ENCODE measurements around the gene CNTFR. TPM values are rescaled to one million over a fixed set of nuclear protein-coding genes. Genes with fewer than 3 reads are reported as not detected.

The CNTFR gene
- total RNA-seq, 1 experiment from 2014 or later, result 0.39 TPM

DNA sequence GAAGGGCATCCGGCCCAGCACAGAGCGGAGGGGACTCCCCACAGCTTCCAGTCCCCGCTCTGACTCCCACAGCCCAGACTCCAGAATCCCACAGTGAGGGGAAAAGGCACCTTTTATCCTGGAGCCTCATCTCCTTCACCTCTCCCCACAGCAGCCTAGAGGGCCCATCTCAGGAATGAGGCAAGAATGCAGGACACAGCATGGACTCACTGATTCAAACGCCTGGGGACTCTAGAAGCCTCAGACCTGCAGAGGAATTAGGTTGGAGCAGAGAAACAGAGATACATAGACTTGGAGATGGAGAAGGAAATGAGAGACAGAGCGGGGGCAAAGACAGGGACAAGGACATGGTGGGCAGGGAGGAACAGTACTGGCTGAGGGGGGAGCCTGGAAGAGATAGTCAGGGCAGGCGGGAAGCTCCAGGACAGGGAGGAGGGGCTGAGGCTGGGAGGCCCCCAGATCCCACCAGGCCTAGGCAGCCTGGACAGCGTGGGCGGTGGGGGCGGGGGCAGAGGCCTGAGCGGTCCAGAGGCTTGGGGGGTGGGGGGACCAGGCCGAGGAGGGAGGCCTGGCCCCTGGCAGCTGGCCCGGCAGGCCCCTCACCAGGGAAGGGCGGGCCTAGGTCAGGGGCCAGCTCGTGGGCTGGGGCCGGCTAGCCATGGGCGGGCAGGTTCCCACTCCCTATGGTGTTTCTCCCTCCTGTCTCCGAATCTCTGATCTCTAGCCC is 15.8 kb downstream of the CNTFR start:
- no peaks in the 10 kb centered on the region for H3K9me3 ChIP-seq
- CTCF ChIA-PET, result no interaction called here
- Mint-ChIP-seq H3K36me3 (ENCODE audit: insufficient read depth, unreplicated experiment) (no peaks in the 10 kb centered on the region), H3K27ac (ENCODE audit: unreplicated experiment) (no peak overlapping the region), H3K4me1 (ENCODE audit: low read depth, unreplicated experiment) (no peaks in the 10 kb centered on the region), H3K9me3 (ENCODE audit: unreplicated experiment) (no peaks in the 10 kb centered on the region), H3K4me3 (ENCODE audit: unreplicated experiment) (no peak overlapping the region), H3K27me3 (ENCODE audit: insufficient read depth, unreplicated experiment) (peaks cover 7% of the 10 kb centered on the region)
- no peaks in the 10 kb centered on the region for H3K36me3 ChIP-seq (ENCODE audit: control insufficient read depth, insufficient read depth, low read length)
- no TSS peak for BruUV-seq (replicated peaks)
- no peaks in the 10 kb centered on the region for H3K27me3 ChIP-seq (replicated peaks; ENCODE audit: control insufficient read depth, insufficient read depth, low read length)
- POLR2A ChIA-PET, result no interaction called here
- DNase-seq, result no peak
- H3K4me1 ChIP-seq, result no peaks in the 10 kb centered on the region
- TF ChIP-seq, protein P1, sequence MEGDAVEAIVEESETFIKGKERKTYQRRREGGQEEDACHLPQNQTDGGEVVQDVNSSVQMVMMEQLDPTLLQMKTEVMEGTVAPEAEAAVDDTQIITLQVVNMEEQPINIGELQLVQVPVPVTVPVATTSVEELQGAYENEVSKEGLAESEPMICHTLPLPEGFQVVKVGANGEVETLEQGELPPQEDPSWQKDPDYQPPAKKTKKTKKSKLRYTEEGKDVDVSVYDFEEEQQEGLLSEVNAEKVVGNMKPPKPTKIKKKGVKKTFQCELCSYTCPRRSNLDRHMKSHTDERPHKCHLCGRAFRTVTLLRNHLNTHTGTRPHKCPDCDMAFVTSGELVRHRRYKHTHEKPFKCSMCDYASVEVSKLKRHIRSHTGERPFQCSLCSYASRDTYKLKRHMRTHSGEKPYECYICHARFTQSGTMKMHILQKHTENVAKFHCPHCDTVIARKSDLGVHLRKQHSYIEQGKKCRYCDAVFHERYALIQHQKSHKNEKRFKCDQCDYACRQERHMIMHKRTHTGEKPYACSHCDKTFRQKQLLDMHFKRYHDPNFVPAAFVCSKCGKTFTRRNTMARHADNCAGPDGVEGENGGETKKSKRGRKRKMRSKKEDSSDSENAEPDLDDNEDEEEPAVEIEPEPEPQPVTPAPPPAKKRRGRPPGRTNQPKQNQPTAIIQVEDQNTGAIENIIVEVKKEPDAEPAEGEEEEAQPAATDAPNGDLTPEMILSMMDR (IDR thresholded peaks at IDR 0.05; ENCODE audit: insufficient read depth in 1 of 2, low read depth in 1 of 2, low read length in 1 of 2, severe bottlenecking in 1 of 2, unreplicated experiment in 1 of 2), result no peak
- intact Hi-C loops (cut with micrococcal nuclease; ENCODE audit: unreplicated experiment), result no loop called here
- H3K4me3 ChIP-seq (ENCODE audit: low read depth, low read length), result no peak overlapping the region

DNA sequence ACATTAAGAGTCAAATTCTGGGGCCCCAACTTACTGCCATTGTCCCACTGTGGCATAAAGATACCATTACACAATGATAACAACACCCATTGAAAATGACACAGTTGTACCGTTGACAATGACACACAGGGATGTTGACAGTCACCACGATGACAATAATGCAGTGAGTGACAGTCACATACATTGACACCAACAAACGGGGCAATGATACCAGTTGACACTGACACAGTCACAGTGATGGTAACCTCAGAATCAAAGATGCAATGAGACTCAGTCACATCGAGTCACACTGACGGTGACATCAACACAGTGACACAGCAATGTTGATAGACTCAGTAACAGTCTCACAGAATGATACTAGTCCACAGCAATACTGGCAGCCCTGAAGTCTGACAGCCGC is 16.9 kb downstream of the CNTFR start:
- Histone ChIP-seq H3K4me3 (ENCODE audit: low read depth, low read length) (no peak overlapping the region), H3K27me3 (replicated peaks; ENCODE audit: control insufficient read depth, insufficient read depth, low read length) (no peaks in the 10 kb centered on the region; the same call in 1 of the 2 replicates), H3K9me3 (no peaks in the 10 kb centered on the region), H3K4me1 (no peaks in the 10 kb centered on the region), H3K36me3 (ENCODE audit: control insufficient read depth, insufficient read depth, low read length) (no peaks in the 10 kb centered on the region)
- no TSS peak for BruUV-seq (replicated peaks)
- no peak for DNase-seq
- Mint-ChIP-seq H3K36me3 (ENCODE audit: insufficient read depth, unreplicated experiment) (no peaks in the 10 kb centered on the region), H3K27me3 (ENCODE audit: insufficient read depth, unreplicated experiment) (peaks cover 7% of the 10 kb centered on the region), H3K4me3 (ENCODE audit: unreplicated experiment) (no peak overlapping the region), H3K27ac (ENCODE audit: unreplicated experiment) (no peak overlapping the region), H3K4me1 (ENCODE audit: low read depth, unreplicated experiment) (no peaks in the 10 kb centered on the region), H3K9me3 (ENCODE audit: unreplicated experiment) (no peaks in the 10 kb centered on the region)
- CTCF ChIA-PET, result no interaction called here
- POLR2A ChIA-PET, result no interaction called here
- intact Hi-C loops (cut with micrococcal nuclease; ENCODE audit: unreplicated experiment), result no loop called here
- TF ChIP-seq, protein P1 (IDR thresholded peaks at IDR 0.05; ENCODE audit: insufficient read depth in 1 of 2, low read depth in 1 of 2, low read length in 1 of 2, severe bottlenecking in 1 of 2, unreplicated experiment in 1 of 2), result no peak

DNA sequence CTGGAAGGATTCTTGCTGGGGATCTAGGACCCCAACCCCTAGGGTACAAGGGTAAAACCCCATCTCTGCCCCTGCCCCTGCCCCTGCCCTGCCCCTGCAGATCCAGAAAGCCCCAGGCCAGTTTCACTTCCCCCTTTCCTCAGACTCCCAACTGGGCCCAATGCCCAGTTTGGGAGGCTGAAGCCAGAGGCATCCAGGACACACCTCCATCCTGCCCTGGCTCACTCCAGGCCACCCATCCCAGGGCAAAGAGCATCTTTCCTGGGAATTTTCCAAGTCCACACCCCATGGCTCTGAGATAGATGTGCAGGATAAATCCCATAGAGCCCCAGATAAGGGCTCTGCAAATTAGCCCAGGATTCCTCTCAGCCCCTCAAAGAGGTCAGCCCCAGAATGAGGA is 17.4 kb downstream of the CNTFR start:
- Histone ChIP-seq H3K9me3 (no peaks in the 10 kb centered on the region), H3K4me1 (no peaks in the 10 kb centered on the region), H3K27me3 (replicated peaks; ENCODE audit: control insufficient read depth, insufficient read depth, low read length) (no peaks in the 10 kb centered on the region; the same call in 1 of the 2 replicates), H3K4me3 (ENCODE audit: low read depth, low read length) (no peak overlapping the region), H3K36me3 (ENCODE audit: control insufficient read depth, insufficient read depth, low read length) (no peaks in the 10 kb centered on the region)
- no TSS peak for BruUV-seq (replicated peaks)
- Mint-ChIP-seq H3K4me3 (ENCODE audit: unreplicated experiment) (no peak overlapping the region), H3K4me1 (ENCODE audit: low read depth, unreplicated experiment) (no peaks in the 10 kb centered on the region), H3K36me3 (ENCODE audit: insufficient read depth, unreplicated experiment) (no peaks in the 10 kb centered on the region), H3K27ac (ENCODE audit: unreplicated experiment) (no peak overlapping the region), H3K9me3 (ENCODE audit: unreplicated experiment) (no peaks in the 10 kb centered on the region), H3K27me3 (ENCODE audit: insufficient read depth, unreplicated experiment) (peaks cover 10% of the 10 kb centered on the region)
- no peak for DNase-seq
- TF ChIP-seq, protein P1 (IDR thresholded peaks at IDR 0.05; ENCODE audit: insufficient read depth in 1 of 2, low read depth in 1 of 2, low read length in 1 of 2, severe bottlenecking in 1 of 2, unreplicated experiment in 1 of 2), result no peak
- ChIA-PET CTCF (no interaction called here), POLR2A (no interaction called here)
- intact Hi-C loops (cut with micrococcal nuclease; ENCODE audit: unreplicated experiment), result no loop called here

All from Caco-2 (cell line).